Gastroesophageal sphincter (tissue), 4 donors: ENCODE results near the gene GRID2. TPM values are rescaled to one million over a fixed set of nuclear protein-coding genes. Genes with fewer than 3 reads are reported as not detected.

Source experiments
- ATAC-seq: fragments of 150-250 bp; one replicate; pipeline ENCODE4 v1.9.1; 2016; ENCODE audit warnings: mild to moderate bottlenecking, moderate library complexity
- H3K27ac ChIP-seq, 4 donors: fragments of 200-600 bp; sonication (generic) in 3 of 4; 1 replicate in 3 of 4; 2 replicates in 1 of 4; pipeline ENCODE4 v1.5.1; 2016 to 2019
- H3K27me3 ChIP-seq: fragments of 200-600 bp; sonication (generic); one replicate; pipeline ENCODE4 v1.5.1; 2019
- H3K36me3 ChIP-seq, 2 donors: fragments of 200-600 bp; sonication (generic); one replicate each; pipeline ENCODE4 v1.5.1; 2019; ENCODE audit warnings: control low read depth in 1 of 2
- H3K4me1 ChIP-seq, 3 donors: fragments of 200-600 bp; sonication (generic); 1 replicate in 2 of 3; 2 replicates in 1 of 3; pipeline ENCODE4 v1.5.1; 2016 to 2019; ENCODE audit warnings: control low read depth in 2 of 3
- H3K4me3 ChIP-seq, 2 donors: fragments of 200-600 bp; sonication (generic); one replicate each; pipeline ENCODE4 v1.5.1; 2019; ENCODE audit warnings: mild to moderate bottlenecking in 1 of 2, moderate library complexity in 1 of 2
- H3K9me3 ChIP-seq, 3 donors: fragments of 200-600 bp; sonication (generic); one replicate each; pipeline ENCODE4 v1.5.1; 2017 to 2019; ENCODE audit warnings: control low read depth in 2 of 3
- EP300 ChIP-seq: sonication (generic); formaldehyde crosslinking; IDR thresholded peaks from one replicate; pipeline ENCODE4 v1.6.1; 2017; ENCODE audit warnings: antibody characterized with exemption, mild to moderate bottlenecking
- POLR2A ChIP-seq, 2 donors: fragments of 450-650 bp; IDR thresholded peaks; one replicate each; pipeline ENCODE4 v1.6.1; 2017; ENCODE audit warnings: antibody characterized with exemption in 2 of 2, mild to moderate bottlenecking in 2 of 2, moderate library complexity in 1 of 2
- POLR2AphosphoS5 ChIP-seq: sonication (generic); formaldehyde crosslinking; IDR thresholded peaks from one replicate; pipeline ENCODE4 v1.6.1; 2017; ENCODE audit warnings: antibody characterized with exemption
- WGBS, 2 donors: methylation state at CpG; one replicate each; pipeline ENCODE4 v1.1.5; 2018; ENCODE audit warnings: low coverage in 1 of 2; 5-methylcytosine and 5-hydroxymethylcytosine counted together
- total RNA-seq, 4 donors: library from RNA; depleted of rRNA; stranded (reverse); fragments of >200 nt; gene quantifications; one replicate each; pipeline ENCODE4 v1.1.0, GENCODE V29; 2016
- TF ChIP-seq, protein P1 (sequence below), 4 experiments: fragments of 200-600 bp in 2 of 4; fragments of 450-650 bp in 2 of 4; sonication (generic) in 1 of 4; IDR thresholded peaks; one replicate each; pipeline ENCODE4 v1.5.1; 2017 to 2019; ENCODE audit warnings: antibody characterized with exemption in 4 of 4, mild to moderate bottlenecking in 2 of 4, moderate library complexity in 2 of 4

Gene GRID2
- total RNA-seq, 4 donors from 2014 or later = 0.81 TPM; not detected in 3

DNA sequence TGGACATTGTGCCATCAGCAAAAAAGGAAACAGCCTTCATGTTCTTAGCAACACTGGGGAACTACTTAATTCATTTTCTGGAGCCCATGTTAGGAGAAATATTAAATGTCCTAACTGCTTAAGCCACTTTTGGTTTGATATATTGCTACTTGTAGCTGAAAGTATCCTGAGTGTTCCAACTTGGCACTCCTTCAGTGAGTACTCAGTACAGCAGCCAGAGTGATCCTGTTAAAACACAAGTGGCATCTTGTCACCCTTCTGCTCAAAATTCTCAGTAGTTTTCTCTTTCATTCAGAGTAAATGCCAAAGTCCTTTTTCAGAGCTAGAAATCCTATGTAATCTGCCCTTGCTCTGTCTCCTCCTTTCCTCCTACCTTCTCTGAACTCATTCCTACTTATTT is 522.0 kb downstream of the GRID2 start:
- ATAC-seq = no peak
- H3K9me3 ChIP-seq = peaks cover 0 to 4% (median 0%) of the 10 kb centered on the region in 3 donors
- H3K4me1 ChIP-seq = no peaks in the 10 kb centered on the region
- H3K36me3 ChIP-seq = no peaks in the 10 kb centered on the region
- H3K27ac ChIP-seq = no peak overlapping the region
- H3K4me3 ChIP-seq = no peak overlapping the region
- TF ChIP-seq EP300 = no peak
- TF ChIP-seq, protein P1, sequence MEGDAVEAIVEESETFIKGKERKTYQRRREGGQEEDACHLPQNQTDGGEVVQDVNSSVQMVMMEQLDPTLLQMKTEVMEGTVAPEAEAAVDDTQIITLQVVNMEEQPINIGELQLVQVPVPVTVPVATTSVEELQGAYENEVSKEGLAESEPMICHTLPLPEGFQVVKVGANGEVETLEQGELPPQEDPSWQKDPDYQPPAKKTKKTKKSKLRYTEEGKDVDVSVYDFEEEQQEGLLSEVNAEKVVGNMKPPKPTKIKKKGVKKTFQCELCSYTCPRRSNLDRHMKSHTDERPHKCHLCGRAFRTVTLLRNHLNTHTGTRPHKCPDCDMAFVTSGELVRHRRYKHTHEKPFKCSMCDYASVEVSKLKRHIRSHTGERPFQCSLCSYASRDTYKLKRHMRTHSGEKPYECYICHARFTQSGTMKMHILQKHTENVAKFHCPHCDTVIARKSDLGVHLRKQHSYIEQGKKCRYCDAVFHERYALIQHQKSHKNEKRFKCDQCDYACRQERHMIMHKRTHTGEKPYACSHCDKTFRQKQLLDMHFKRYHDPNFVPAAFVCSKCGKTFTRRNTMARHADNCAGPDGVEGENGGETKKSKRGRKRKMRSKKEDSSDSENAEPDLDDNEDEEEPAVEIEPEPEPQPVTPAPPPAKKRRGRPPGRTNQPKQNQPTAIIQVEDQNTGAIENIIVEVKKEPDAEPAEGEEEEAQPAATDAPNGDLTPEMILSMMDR (IDR thresholded peaks at IDR 0.05) = no peak
- TF ChIP-seq POLR2AphosphoS5 = no peak
- TF ChIP-seq POLR2A (IDR thresholded peaks at IDR 0.05) = no peak
- H3K27me3 ChIP-seq = no peaks in the 10 kb centered on the region

DNA sequence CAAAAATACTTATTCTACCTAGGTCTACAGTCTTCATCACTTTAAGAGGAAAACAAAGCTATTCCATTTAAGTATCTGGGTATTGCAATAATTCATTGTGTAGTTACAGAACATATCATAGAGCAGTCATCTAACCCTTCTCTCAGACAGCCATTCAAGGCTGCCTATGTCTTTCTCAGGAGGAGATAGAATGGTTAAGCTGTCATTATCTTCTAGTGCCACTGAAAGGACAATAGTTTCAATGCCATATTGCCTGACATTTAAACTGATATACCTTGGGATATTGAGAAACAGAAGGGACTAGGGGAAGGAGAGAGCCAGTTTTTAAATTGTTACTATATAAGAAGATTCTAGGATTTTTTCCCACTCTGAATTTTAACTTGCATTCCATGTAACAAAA is 527.0 kb downstream of the GRID2 start:
- no peaks in the 10 kb centered on the region for H3K27me3 ChIP-seq
- no peak for ATAC-seq
- no peaks in the 10 kb centered on the region for H3K9me3 ChIP-seq
- no peaks in the 10 kb centered on the region for H3K36me3 ChIP-seq
- no peak overlapping the region for H3K27ac ChIP-seq
- TF ChIP-seq EP300 (no peak), POLR2A (IDR thresholded peaks at IDR 0.05) (no peak)
- TF ChIP-seq, protein P1 (IDR thresholded peaks at IDR 0.05) = no peak
- H3K4me3 ChIP-seq = no peak overlapping the region
- H3K4me1 ChIP-seq = no peaks in the 10 kb centered on the region

DNA sequence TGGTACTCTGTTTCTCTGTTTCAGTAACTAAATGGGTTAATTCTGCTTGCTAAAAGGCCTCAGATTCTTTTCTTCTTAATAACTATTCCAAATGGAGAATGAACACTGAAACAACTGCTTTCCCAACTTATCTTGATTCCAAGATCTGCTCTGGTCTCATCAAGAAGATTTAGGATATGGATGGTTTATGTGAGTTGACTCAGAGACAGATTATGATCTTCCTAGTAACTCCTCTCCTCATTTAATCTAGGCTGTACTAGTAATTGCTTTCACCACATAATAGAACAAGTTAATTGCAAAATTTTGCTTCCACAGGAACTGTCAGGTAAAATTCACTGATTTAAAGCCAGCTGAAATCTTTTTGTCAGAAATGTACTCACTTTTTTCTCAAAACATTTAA is 537.1 kb downstream of the GRID2 start:
- H3K4me3 ChIP-seq = no peak overlapping the region

DNA sequence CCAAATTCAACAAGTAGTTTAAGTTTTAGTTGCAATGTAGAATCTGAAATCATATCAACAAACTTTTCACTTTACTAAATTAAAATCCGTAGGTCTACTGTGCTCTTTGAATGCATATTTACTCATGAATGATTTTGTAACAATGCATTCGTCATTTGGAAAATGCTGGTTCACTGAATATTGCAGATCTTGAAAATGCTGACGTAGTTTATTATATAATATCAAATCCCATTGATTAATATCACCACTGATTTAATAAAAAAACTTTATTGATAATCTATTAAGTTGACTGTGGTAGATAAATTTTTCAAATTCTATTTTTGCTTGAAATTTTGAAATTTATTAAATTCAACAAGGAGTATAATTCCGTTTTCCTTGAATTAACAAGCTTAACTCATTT is 540.0 kb downstream of the GRID2 start:
- WGBS, 2 donors = 84 to 92% methylated on average over 4 of the region's 4 CpGs
- no peak for ATAC-seq
- Histone ChIP-seq H3K4me3 (no peak overlapping the region), H3K36me3 (no peaks in the 10 kb centered on the region), H3K27ac (no peak overlapping the region), H3K4me1 (no peaks in the 10 kb centered on the region), H3K9me3 (no peaks in the 10 kb centered on the region), H3K27me3 (no peaks in the 10 kb centered on the region)
- TF ChIP-seq, protein P1 (IDR thresholded peaks at IDR 0.05) = no peak
- no peak for TF ChIP-seq EP300

More for the DNA sequence above, 537.1 kb downstream of the GRID2 start:
- H3K27me3 ChIP-seq = no peaks in the 10 kb centered on the region
- no peak for ATAC-seq
- H3K4me1 ChIP-seq = no peaks in the 10 kb centered on the region
- no peak overlapping the region for H3K27ac ChIP-seq
- no peaks in the 10 kb centered on the region for H3K36me3 ChIP-seq
- TF ChIP-seq POLR2AphosphoS5 (no peak), EP300 (no peak), POLR2A (IDR thresholded peaks at IDR 0.05) (no peak)
- TF ChIP-seq, protein P1 (IDR thresholded peaks at IDR 0.05) = no peak
- no peaks in the 10 kb centered on the region for H3K9me3 ChIP-seq

DNA sequence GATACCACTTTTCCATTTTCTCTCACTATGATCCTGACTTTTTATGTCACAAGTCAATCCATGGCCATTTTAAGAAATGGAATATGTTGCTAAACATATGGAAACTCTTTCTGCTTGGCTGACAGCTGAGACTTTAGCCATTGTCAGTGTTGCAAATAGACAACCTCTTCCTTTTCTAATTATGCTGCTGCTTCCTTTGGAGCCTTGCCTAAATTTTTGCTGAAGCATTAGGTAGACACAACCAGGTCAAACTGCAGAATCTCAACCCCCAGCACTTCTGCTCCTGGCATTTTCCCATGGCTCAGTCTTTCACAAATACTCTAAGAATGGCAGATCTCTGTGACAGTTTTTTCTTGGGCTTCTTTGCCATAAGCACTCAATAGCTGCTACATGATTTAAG is 543.3 kb downstream of the GRID2 start:
- no peak overlapping the region for H3K4me3 ChIP-seq
- H3K27me3 ChIP-seq = no peaks in the 10 kb centered on the region
- H3K4me1 ChIP-seq = no peaks in the 10 kb centered on the region
- H3K27ac ChIP-seq = no peak overlapping the region
- TF ChIP-seq POLR2A (IDR thresholded peaks at IDR 0.05) = no peak
- no peak for TF ChIP-seq EP300
- TF ChIP-seq, protein P1 (IDR thresholded peaks at IDR 0.05) = no peak
- TF ChIP-seq POLR2AphosphoS5 = no peak
- no peaks in the 10 kb centered on the region for H3K9me3 ChIP-seq
- no peak for ATAC-seq
- no peaks in the 10 kb centered on the region for H3K36me3 ChIP-seq
